Osteoblast (primary cell): ENCODE measurements around the gene UCK1. TPM values are rescaled to one million over a fixed set of nuclear protein-coding genes. Genes with fewer than 3 reads are reported as not detected.

ENCODE experiments used
- DNase-seq: peaks from one replicate; pipeline ENCODE4 v3.0.0; 2011; ENCODE audit warnings: low spot score, mixed read lengths; ENCODE audit not compliant: insufficient read length; ENCODE audit errors: missing footprints
- H2AFZ ChIP-seq: 2 replicates; pipeline ENCODE4 v1.6.0; 2011; ENCODE audit warnings: mild to moderate bottlenecking, low read length
- H3K27ac ChIP-seq: 2 replicates; pipeline ENCODE4 v1.5.1; 2011; ENCODE audit warnings: mild to moderate bottlenecking, low read depth, low read length, moderate library complexity
- H3K27me3 ChIP-seq: 2 replicates; pipeline ENCODE4 v1.6.0; 2012; ENCODE audit warnings: mild to moderate bottlenecking, control low read depth, inconsistent platforms, low read length, moderate library complexity; ENCODE audit not compliant: insufficient read depth
- H3K36me3 ChIP-seq: 2 replicates; pipeline ENCODE4 v1.5.1; 2011; ENCODE audit warnings: mild to moderate bottlenecking, low read length, control low read depth, moderate library complexity; ENCODE audit not compliant: insufficient read depth
- H3K4me1 ChIP-seq: 2 replicates; pipeline ENCODE4 v1.5.1; 2011; ENCODE audit warnings: mild to moderate bottlenecking, low read length, control low read depth, moderate library complexity; ENCODE audit not compliant: insufficient read depth
- H3K4me2 ChIP-seq: 2 replicates; pipeline ENCODE4 v1.6.0; 2011; ENCODE audit warnings: mild to moderate bottlenecking, low read length; ENCODE audit not compliant: insufficient read depth
- H3K4me3 ChIP-seq: fragments of 200-600 bp; sonication (generic); 3 replicates; pipeline ENCODE4 v1.5.1; 2012; ENCODE audit warnings: mild to moderate bottlenecking, low read length, inconsistent platforms; ENCODE audit not compliant: insufficient read depth
- H3K79me2 ChIP-seq: 2 replicates; pipeline ENCODE4 v1.6.0; 2012; ENCODE audit warnings: mild to moderate bottlenecking, low read length, control low read depth, inconsistent platforms; ENCODE audit not compliant: insufficient read depth
- H3K9me3 ChIP-seq: 2 replicates; pipeline ENCODE4 v1.5.1; 2011; ENCODE audit warnings: low read depth, low read length, control low read depth
- H4K20me1 ChIP-seq: 2 replicates; pipeline ENCODE4 v1.6.0; 2012; ENCODE audit warnings: mild to moderate bottlenecking, low read length, control low read depth; ENCODE audit not compliant: insufficient read depth
- CTCF ChIP-seq: IDR thresholded peaks from 2 replicates; pipeline ENCODE4 v1.5.1; 2011; ENCODE audit warnings: mild to moderate bottlenecking, low read depth, low read length, moderate library complexity; ENCODE audit errors: extremely low read depth
- total RNA-seq: library from RNA; depleted of rRNA; stranded (reverse); fragments of >200 nt; gene quantifications from 2 replicates; pipeline ENCODE4 v1.2.3, GENCODE V29; 2012

The UCK1 gene
- total RNA-seq, 1 donor = 19.5 TPM

DNA sequence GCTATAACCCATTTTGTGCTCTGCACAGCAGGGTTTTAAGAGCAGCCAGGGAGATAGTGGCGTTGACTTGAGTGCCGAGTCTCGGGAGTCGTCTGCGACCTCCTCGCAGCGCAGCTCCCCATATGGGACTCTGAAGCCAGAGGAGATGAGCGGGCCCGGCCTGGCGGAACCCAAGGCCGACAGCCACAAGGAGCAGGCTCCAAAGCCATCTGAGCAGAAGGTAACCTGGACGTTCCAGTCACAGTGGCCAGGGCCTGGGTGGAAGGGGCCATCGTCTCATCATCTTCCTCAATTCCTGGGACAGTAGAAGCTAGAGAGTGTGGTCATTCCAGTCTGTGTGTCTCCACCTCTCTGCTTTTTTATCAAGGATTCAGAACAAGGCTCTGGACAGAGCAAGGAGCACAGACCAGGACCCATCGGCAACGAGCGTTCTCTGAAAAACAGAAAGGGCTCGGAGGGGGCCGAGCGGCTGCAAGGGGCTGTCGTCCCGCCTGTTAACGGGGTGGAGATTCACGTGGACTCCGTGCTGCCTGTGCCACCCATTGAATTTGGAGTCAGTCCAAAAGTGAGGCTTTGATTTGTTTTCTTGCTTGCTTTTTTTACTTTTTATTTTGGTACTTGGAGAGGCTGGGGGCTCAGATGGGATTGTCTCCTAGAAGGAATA, 48.6 kb downstream of the UCK1 start:
- Histone ChIP-seq H3K9me3 (no peaks in the 10 kb centered on the region), H4K20me1 (peaks cover 32% of the 10 kb centered on the region), H3K4me3 (no peak overlapping the region), H3K27ac (no peak overlapping the region), H3K36me3 (peaks cover 90% of the 10 kb centered on the region), H3K4me2 (no peak overlapping the region), H2AFZ (no peak overlapping the region), H3K27me3 (no peaks in the 10 kb centered on the region), H3K79me2 (peaks cover 44% of the 10 kb centered on the region), H3K4me1 (no peaks in the 10 kb centered on the region)
- no peak for TF ChIP-seq CTCF
- peak; percentile 54 for DNase-seq

- no peak for TF ChIP-seq CTCF
- Histone ChIP-seq H3K4me2 (no peak overlapping the region), H3K36me3 (peaks cover 90% of the 10 kb centered on the region), H3K4me3 (no peak overlapping the region), H3K27me3 (no peaks in the 10 kb centered on the region), H2AFZ (no peak overlapping the region), H3K9me3 (no peaks in the 10 kb centered on the region), H3K27ac (no peak overlapping the region), H3K4me1 (no peaks in the 10 kb centered on the region), H3K79me2 (peaks cover 49% of the 10 kb centered on the region), H4K20me1 (peaks cover 37% of the 10 kb centered on the region)
- peak; percentile 41 for DNase-seq
Measured at GRCh38 chr9:131481441-131482342, 49.4 kb downstream of the UCK1 start.

DNA sequence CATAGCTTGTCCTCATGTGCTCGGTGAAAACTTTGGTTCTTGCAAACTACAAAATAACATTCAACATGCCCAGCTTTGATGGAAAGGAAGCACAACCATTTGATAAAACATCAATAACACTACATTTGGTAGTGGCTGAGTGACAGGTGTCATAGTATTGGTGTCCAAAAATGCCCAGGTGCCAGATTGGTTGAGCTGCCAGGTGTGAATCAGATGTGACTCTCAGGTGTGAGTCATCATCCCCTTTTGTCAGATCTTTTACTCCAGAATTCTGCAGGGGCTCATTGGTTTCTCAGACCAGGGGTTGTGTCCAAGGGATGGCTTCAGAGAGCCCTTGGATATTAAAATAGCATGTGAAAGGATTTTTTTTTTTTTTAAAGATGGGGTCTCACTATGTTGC, 50.8 kb downstream of the UCK1 start:
- peaks cover 88% of the 10 kb centered on the region for H3K36me3 ChIP-seq
- H3K27me3 ChIP-seq = no peaks in the 10 kb centered on the region
- TF ChIP-seq CTCF = no peak
- peaks cover 56% of the 10 kb centered on the region for H3K79me2 ChIP-seq
- no peak for DNase-seq
- no peak overlapping the region for H3K27ac ChIP-seq
- H3K4me2 ChIP-seq = no peak overlapping the region
- H2AFZ ChIP-seq = no peak overlapping the region
- H4K20me1 ChIP-seq = peaks cover 38% of the 10 kb centered on the region
- H3K9me3 ChIP-seq = no peaks in the 10 kb centered on the region
- no peak overlapping the region for H3K4me3 ChIP-seq
- H3K4me1 ChIP-seq = no peaks in the 10 kb centered on the region

GRCh38 chr9:131478911-131479310, 52.2 kb downstream of the UCK1 start:
- no peak for TF ChIP-seq CTCF
- Histone ChIP-seq H3K4me2 (no peak overlapping the region), H3K36me3 (peaks cover 91% of the 10 kb centered on the region), H3K9me3 (no peaks in the 10 kb centered on the region), H3K4me1 (no peaks in the 10 kb centered on the region), H2AFZ (no peak overlapping the region), H3K79me2 (peaks cover 61% of the 10 kb centered on the region), H3K4me3 (no peak overlapping the region), H3K27ac (no peak overlapping the region), H3K27me3 (no peaks in the 10 kb centered on the region), H4K20me1 (peaks cover 36% of the 10 kb centered on the region)
- no peak for DNase-seq
